HG02798 (cell line): Measurements from ENCODE around the gene DNMT3L.
"Not testable (repeated sequence)": the region's sequence is repeated elsewhere in the genome, so short reads cannot be mapped to it uniquely, and the experiment has no call there.

Experiments used
- ATAC-seq: cut with Tn5 transposase; IDR thresholded peaks from one replicate; pipeline ENCODE4 v1.9.1; 2021; ENCODE audit warnings: mild to moderate bottlenecking; ENCODE audit not compliant: unreplicated experiment, poor library complexity

DNMT3L gene

DNA sequence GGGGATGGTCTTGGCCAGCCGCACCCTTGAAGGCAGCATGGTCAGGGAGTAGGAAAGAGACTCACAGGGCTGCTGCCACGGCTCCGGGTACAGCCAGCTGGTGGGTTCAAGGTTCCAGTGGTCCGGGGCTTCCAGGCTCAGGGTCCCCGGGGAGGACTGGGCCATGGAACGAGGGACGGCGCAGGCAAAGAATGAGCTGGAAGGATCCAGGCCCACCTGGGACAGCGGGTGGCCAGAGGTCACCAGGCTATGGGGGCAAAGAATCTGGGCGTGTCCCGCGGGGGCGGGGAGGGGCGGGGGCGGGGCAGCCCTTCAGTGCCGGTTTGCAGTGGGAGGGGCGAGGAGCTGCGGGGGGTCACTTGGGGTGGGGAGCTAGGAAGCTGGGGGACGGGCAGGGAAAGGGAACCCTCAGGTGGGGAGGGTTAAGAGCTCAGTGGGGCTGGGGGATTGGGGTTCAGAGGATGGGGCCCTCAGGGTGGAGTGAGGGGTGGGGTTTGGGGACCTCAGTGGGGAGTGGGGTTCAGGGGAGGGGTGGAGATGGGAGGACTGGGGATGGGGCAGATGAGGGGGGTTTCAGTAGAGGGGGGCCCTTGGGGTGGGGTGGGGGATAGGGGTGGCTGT lies at the start of gene DNMT3L:
TSS of gene DNMT3L (minus strand) at position 223 of the 621 bp plus-strand sequence. CDS start 638 bp downstream, outside the sequence.
- ATAC-seq = no peak

DNA sequence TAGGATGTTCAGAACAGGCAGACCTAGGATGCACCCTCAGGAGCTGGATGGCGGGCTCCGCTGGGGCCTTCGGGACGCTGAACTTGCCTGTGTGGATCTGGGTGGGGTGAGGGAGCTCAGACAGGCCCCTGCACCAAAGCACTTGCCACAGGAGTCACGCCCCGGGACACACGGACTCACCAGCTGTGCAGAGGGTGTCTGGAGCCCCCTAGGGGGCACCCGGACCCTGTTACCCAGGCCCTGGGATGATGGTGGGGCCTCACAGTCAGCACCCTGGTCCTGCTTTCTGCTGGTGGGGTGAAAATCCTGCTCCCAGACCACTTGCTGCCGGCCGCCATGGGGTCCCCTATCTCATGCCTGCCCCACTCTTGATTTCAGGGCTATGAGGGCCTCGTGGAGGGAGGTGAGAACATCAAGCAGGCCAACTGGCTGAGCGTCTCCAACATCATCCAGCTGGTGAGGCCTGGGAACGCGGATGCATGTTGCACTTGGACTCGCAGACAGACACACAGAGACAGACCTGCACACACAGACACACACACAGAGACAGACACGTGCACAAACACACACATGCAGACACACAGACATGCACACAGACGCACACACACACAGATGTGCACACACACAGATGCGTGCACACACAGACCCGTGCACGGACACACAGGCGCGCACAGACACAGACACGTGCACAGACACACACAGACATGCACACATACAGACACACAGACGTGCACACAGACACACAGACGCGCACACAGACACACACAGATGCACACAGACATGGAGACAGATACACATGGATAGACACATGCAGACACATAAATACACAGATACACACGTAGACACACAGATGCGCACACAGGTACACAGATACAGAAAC lies 49.2 kb upstream of the DNMT3L start:
- no peak for ATAC-seq

DNA sequence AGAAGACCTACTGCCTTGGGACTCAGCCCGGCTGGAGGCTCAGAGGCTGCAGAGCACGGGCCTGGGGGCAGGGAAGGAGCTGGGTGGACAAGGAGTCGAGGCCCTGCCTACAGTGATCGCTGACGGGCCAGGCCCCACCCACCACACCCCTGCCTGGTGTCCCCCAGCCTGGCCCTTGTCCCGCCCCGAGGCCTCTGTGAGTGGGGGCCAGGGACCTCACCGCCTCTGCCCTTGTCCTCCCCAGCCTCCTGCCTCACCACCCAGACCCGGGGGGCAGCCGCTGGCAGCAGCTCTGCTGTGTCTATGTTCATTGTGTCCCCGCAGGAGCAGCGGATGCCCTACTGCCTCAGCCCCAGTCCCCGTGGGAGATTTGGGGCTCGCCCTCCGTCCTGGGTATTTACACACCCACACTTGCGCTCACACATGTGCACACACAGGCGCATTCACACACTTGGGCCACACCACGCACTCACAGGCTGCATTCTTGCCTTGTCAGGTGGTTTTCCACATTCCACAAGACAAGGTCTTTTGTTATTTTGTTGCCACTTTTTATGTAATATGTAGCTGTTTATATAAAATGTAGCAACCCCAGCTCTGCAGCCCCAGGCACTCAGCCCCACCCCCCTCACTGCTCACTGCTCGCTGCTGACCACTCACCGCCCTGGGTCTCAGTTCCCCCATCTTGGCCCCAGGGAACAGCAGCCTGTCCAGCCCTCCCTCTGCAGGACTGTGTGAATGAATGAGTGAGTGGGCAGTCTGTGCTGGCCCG lies 45.4 kb upstream of the DNMT3L start:
- no peak for ATAC-seq

DNA sequence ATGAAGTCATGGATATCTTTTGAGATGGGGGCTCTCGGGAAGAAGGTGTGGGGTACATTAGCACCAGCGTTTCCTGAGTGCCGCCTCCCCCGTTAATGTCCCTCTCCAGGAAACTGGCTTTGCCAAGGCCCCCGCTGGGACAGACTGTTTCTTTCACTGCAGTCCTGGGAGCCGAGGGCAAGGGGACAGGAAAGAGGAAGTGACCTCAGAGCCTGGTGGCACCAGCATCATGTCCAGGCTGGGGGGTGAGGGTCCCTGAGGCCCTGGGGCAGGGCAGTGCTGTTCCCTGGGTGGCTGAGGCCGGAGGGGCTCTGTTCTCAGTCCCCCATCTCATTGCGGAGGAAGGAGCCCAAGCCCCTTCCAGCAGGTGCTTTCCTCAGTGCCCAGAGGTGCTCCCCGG lies 44.0 kb upstream of the DNMT3L start:
- no peak for ATAC-seq

DNA sequence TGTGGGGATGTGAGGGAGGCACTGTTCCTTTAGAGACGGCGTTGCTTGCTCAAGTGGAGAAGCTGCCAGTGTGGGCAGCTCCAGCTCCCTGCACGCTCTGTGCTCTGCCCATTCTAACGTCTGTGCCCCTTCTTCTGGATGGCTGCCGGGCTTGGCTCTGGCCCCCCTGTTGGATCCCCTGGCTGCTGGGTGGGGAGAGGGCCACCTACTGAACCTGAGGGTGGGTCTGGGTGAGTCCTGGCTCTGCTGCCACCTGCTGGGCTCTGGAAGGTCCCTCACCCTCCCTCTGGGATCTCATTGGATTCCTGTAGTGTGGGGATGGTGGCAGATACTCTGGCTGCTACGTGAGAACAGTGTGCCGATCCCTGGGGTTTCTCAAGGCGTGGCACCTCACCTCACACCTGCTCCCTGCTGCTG lies 43.2 kb upstream of the DNMT3L start:
- no peak for ATAC-seq

DNA sequence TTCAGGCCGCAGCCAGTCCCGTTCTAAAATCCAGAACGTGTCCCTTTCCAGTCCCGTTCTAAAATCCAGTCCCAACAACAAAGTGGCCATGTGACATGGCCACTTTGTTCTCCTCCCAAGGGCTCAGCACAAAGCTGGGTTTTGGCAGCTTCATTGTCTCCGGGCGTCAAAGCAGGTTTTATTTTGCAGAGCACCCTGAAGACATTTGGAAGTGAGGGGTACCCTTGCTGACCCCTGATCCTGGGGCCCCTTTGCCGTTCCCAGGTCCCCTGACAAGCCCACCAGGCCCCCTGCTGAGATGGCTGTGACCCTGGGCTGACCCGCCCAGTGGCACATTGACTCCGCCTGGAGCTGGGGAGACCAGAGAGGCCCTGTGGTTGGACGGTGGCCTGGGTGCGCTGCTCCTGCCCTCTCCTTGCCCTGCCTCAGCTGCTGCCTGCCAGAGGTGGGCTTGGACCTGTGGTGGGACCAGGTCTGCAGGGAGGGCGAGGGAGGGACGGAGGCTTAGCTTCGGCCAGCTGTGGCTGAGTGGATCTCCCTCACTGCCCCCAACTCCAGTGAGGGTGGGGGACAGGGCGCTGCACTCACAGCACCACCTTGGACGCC lies 42.4 kb upstream of the DNMT3L start:
- no peak for ATAC-seq

DNA sequence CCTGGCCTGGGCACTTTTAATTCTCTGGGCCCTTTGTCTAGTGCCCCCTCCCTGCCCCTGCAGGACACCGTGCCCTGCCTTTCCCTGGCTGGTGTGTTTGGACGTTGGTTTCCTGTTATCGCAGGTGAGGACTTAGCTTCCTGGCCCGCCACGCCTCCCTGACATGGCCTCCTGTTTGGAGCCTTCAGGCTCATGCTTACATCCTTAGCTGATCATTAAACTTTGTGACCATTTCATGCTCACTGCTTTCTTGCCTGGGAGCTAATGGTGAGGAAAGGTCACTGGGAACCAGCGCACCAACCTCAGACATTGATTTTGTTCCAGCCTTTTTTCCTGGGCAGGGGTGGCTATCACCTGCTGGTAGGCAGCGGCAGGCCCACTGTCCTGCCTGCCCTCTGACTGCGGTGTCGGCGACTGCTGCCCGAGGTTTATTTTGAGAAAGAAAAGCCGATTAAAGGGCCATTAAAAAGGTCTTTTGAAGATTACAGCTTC lies 41.8 kb upstream of the DNMT3L start:
- ATAC-seq = no peak

DNA sequence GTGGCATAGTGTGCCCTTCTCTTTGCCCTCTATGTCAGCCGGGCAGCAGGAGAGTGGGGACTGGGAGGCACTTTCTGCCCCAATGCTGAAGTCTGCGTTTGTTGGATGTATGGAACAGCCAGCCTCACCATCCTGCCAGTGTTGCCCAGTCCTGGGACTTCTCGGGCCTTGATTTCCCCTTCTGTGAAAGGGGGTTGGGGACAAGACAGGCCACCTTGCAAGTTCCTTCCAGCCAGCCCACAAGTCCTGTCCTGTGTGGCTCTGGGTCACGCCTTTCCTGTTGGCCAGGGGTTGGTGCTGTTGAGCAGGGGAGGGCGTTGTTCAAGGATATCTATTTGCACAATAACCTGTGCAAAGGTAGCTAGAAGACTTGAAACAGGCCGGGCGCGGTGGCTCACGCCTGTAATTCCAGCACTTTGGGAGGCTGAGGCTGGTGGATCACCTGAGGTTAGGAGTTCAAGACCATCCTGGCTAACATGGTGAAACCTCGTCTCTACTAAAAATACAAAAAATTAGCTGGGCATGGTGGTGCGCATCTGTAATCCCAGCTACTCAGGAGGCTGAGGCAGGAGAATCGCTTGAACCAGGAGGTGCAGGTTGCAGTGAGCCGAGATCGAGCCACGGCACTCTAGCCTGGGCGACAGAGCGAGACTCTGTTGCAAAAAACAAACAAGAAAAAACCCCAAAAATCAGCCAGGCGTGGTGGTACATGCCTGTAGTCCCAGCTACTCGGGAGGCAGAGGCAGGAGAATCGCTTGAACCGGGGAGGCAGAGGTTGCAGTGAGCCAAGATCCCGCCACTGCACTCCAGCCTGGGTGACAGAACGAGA lies 41.1 kb upstream of the DNMT3L start:
- ATAC-seq = not testable (repeated sequence)

DNA sequence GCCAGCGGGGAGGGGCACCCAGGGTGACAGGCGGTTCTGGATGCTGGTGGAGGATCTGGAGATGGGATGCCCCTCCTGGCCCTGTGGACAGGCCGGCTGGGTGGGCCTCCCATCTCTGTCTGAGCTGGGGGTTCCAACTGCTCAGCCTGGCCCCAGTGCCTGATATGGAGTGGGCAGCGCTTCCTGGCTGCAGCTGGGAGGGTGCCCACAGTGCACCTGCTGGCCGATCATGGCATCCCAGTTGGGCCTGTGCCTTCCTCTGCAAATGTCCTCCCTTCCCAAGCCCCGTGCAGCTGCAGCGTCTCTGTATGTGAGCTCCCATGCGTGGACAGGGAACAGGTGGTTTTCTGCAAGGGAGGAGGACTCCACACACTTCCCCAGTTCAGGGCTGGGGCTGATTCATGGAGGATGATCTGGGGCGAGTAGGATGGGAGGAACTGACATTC lies 40.3 kb upstream of the DNMT3L start:
- ATAC-seq = no peak

DNA sequence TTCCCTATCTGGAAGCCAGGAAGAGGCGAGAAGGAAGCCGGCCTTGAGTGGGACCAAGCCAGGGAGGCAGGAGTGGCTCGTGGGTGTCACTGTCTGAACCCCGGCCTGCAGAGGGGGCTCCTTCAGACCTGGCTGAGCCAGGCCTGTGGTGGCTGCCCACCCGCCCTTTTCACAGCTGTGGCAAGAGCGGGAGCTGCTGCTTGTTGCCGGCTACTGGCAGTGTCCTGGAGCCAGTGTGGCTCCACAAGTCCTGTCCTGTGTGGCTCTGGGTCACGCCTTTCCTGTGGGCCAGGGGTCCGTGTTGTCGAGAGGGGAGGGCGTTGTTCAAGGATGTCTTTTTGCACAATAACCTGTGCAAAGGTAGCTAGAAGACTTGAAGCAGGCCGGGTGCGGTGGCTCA lies 39.4 kb upstream of the DNMT3L start:
- no peak for ATAC-seq

DNA sequence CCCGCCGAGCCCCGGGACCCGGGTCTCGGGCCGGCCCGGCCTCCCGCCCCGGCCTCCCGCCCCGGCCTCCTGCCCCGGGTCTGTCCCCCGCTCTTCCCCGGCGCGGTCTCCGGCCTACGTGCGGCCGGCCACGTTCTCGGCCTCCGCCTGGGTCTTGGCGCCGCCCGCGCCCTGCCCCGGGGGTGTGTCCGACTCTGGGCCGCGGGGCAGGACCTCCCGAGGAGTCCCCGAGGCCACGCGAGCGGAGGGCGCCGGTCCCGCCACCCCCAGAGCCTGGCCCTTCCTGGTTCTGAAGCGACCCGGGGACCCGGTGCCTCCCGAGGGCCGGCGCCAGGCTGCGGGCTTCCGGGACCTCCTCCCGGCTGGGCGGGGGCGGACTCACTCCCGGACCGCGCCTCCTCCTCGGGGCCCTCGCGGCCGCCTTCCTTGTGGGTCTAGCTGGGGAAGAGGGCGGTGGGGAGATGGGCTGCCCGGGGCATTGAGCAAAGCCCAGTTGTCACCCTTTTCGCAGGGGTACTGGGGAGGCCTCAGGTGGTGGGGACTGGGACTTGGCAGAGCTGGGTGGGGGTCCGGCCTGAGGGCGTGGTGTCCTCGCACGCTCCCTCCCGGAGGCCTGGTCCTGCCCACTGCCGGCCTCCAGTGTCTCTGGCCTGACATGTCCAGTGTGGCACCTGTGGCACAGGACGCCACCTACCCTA lies 38.7 kb upstream of the DNMT3L start:
- ATAC-seq = peak; percentile 38

DNA sequence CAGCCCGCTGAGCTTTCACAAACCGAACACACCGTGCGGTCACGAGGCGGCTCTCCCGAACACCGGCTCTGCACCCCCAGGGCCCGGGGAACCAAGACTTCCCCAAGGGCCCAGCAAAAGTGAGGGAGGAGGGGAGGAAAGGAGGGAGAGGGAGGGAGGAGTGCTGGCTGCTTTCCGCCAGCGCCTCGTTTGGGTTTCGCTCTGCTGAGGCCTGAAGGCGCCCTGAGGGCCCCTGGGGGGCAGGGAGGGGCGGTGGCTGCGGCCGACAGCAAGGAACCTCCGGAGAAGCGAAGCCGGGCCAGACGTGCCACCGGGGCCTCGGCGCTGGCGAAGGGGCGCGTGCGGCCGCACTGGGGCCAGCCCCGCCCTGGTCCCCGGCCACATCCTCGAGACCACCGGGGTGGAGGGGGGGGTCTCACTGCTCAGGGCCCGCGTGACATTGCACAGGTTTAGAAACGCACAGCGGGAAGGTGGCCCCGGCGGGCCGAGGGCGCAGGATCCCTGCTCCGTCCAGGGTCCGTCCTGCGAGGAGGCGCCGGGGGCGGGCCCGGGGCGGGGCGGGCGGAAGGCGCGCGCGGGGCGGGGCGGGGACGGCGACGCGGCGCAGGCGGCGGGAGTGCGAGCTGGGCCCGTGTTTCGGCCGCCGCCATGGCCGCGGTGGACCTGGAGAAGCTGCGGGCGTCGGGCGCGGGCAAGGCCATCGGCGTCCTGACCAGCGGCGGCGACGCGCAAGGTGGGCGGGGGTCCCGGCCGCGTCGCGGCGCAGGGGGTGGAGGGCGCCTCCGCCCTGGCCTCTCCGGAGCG lies 38.0 kb upstream of the DNMT3L start, which contains the start of gene PFKL:
TSS of gene PFKL (plus strand) at position 596 of the 804 bp plus-strand sequence. CDS start at position 649, 53 bp downstream.
- peak; percentile 61 for ATAC-seq

DNA sequence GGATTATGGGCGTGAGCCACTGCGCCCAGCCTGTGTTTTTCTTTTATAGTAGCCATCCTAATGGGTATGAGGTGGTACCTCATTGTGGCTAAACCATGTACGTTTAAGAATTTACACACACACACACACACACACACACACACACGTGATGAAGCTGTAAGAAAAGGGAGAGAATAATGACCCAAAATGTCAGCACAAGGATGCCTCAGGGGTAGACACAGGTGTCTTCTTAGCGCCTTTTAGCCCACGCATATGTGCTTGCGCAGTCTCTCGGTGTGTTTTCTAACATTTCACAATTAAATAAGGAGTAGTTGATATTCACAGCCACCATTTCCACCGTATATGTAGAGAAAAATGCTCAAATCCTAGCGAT lies 37.4 kb upstream of the DNMT3L start:
- no peak for ATAC-seq

DNA sequence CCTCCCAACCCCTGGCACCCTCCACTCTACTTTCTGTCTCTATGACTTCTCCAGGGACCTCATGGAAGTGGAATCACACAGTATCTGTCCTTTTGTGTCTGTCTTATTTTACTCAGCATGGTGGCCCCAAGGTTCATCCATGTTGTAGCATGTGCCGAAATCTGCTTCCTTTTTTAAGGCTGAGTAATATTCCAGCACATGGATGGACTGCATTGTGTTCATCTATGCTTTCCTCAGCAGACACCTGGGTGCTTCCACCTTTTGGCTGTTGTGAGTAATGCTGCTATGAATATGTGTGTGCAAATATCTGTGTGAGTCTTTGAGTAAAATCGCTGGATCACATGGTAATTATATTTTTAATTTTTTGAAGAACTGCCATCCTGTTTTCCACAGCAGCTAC lies 36.6 kb upstream of the DNMT3L start:
- ATAC-seq = no peak

DNA sequence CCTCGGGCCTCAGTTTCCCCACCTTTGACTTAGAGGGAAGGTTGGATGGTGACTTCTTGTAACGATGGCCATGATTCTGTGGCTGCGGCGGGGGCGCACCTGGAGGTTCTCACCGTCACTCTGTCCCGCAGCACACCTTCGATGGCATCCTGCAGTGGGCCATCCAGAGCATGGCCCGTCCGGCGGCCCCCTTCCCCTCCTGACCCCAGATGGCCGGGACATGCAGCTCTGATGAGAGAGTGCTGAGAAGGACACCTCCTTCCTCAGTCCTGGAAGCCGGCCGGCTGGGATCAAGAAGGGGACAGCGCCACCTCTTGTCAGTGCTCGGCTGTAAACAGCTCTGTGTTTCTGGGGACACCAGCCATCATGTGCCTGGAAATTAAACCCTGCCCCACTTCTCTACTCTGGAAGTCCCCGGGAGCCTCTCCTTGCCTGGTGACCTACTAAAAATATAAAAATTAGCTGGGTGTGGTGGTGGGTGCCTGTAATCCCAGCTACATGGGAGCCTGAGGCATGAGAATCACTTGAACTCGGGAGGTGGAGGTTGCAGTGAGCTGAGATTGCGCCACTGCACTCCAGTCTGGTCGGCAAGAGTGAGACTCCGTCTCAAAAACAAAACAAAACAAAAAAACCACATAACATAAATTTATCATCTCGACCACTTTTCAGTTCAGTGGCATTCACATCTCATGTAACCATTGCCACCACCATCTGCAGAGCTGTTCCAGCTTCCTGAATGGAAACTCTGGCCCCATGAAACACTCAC lies 36.0 kb upstream of the DNMT3L start:
- no peak for ATAC-seq

DNA sequence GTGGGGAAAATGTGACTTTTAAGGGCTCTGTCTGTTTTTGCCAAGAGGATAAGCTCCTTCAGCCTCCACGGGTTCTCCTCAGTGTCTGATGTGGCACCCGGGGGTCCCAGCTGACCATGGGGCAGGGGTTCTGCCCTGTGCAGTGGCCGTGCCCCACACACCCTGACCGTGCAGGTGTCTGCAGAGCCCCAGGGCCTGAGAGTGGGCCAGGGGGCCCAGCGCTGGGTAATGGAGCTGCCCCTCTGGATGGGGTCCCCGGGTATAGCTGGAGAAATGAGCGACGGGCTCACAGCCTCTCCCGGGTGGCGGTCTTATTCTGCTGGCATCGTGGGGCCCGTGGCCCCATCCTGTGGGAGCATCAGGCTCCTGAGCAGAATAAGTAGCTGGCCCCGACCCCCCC lies 35.2 kb upstream of the DNMT3L start:
- no peak for ATAC-seq

DNA sequence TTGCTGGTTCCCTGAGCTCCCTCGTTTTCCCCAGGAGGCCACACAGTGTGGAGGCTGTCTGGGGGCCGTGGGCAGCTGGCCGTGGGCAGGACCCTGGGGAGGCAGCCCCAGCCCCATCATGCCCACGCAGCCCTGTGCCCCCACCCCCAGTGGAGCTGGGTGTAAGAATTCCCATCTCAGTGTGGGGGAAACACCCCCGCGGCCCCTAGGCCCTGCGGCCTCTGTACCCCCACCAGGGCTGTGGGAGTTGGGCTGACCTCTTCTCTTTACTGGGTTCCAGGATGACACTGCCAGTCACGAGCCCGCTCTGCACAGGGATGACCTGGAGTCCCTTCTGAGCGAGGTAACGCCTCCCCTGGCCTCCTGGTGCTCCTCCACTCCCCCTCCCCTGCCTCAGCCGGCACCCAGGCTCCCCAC lies 34.4 kb upstream of the DNMT3L start:
- ATAC-seq = no peak
